Osteoblast (primary cell): ENCODE measurements around the gene HS3ST3B1. TPM values are rescaled to one million over a fixed set of nuclear protein-coding genes. Genes with fewer than 3 reads are reported as not detected.

ENCODE experiments used
- DNase-seq: peaks from one replicate; pipeline ENCODE4 v3.0.0; 2011; ENCODE audit warnings: low spot score, mixed read lengths; ENCODE audit not compliant: insufficient read length; ENCODE audit errors: missing footprints
- H2AFZ ChIP-seq: 2 replicates; pipeline ENCODE4 v1.6.0; 2011; ENCODE audit warnings: mild to moderate bottlenecking, low read length
- H3K27ac ChIP-seq: 2 replicates; pipeline ENCODE4 v1.5.1; 2011; ENCODE audit warnings: mild to moderate bottlenecking, low read depth, low read length, moderate library complexity
- H3K27me3 ChIP-seq: 2 replicates; pipeline ENCODE4 v1.6.0; 2012; ENCODE audit warnings: mild to moderate bottlenecking, control low read depth, inconsistent platforms, low read length, moderate library complexity; ENCODE audit not compliant: insufficient read depth
- H3K36me3 ChIP-seq: 2 replicates; pipeline ENCODE4 v1.5.1; 2011; ENCODE audit warnings: mild to moderate bottlenecking, low read length, control low read depth, moderate library complexity; ENCODE audit not compliant: insufficient read depth
- H3K4me1 ChIP-seq: 2 replicates; pipeline ENCODE4 v1.5.1; 2011; ENCODE audit warnings: mild to moderate bottlenecking, low read length, control low read depth, moderate library complexity; ENCODE audit not compliant: insufficient read depth
- H3K4me2 ChIP-seq: 2 replicates; pipeline ENCODE4 v1.6.0; 2011; ENCODE audit warnings: mild to moderate bottlenecking, low read length; ENCODE audit not compliant: insufficient read depth
- H3K4me3 ChIP-seq: fragments of 200-600 bp; sonication (generic); 3 replicates; pipeline ENCODE4 v1.5.1; 2012; ENCODE audit warnings: mild to moderate bottlenecking, low read length, inconsistent platforms; ENCODE audit not compliant: insufficient read depth
- H3K79me2 ChIP-seq: 2 replicates; pipeline ENCODE4 v1.6.0; 2012; ENCODE audit warnings: mild to moderate bottlenecking, low read length, control low read depth, inconsistent platforms; ENCODE audit not compliant: insufficient read depth
- H3K9me3 ChIP-seq: 2 replicates; pipeline ENCODE4 v1.5.1; 2011; ENCODE audit warnings: low read depth, low read length, control low read depth
- H4K20me1 ChIP-seq: 2 replicates; pipeline ENCODE4 v1.6.0; 2012; ENCODE audit warnings: mild to moderate bottlenecking, low read length, control low read depth; ENCODE audit not compliant: insufficient read depth
- CTCF ChIP-seq: IDR thresholded peaks from 2 replicates; pipeline ENCODE4 v1.5.1; 2011; ENCODE audit warnings: mild to moderate bottlenecking, low read depth, low read length, moderate library complexity; ENCODE audit errors: extremely low read depth
- total RNA-seq: library from RNA; depleted of rRNA; stranded (reverse); fragments of >200 nt; gene quantifications from 2 replicates; pipeline ENCODE4 v1.2.3, GENCODE V29; 2012

HS3ST3B1 gene
- total RNA-seq, 1 donor: 13.4 TPM

- DNase-seq: no peak
- no peaks in the 10 kb centered on the region for H3K4me1 ChIP-seq
- TF ChIP-seq CTCF: no peak
Observed at GRCh38 chr17:14270508-14270907, 30.4 kb upstream of the HS3ST3B1 start.

DNA sequence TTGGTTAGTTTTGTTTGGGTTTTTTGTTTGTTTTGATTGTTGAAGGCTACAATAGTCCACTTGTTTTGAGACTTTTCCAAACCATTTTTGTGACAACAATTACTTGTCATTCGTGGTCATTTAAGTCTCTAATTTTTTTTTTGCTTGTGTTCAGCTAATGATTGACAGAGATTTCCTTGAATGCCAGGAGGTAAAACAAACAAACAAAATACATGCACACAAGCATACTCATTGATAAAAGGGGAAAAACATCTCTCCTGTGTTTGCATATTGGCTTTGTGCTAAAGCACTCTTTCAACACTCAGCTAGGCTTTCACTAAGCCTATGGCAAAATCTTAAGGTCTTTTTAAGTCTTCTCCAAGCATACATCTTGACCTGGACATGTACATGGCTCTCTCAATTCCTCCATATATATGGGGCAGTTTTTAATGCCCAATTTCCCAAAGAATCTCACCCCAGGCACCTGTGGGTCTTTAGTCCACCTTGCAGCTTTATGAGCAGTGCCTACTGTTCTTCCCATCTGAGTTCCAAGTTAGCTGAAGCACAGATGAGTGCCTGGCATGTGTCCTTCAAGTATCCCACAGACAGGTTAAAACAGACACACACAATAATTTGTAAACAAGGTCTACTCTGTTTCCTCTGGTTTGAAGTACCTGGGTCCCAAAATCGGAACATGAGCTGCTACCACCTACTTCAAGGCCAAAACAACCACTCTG, 24.2 kb upstream of the HS3ST3B1 start:
- TF ChIP-seq CTCF: no peak

More at GRCh38 chr17:14270508-14270907, 30.4 kb upstream of the HS3ST3B1 start:
- Histone ChIP-seq H3K9me3 (no peaks in the 10 kb centered on the region), H3K36me3 (no peaks in the 10 kb centered on the region), H3K79me2 (no peaks in the 10 kb centered on the region), H2AFZ (no peak overlapping the region), H3K27ac (no peak overlapping the region), H3K27me3 (peaks cover 8% of the 10 kb centered on the region), H3K4me2 (no peak overlapping the region), H3K4me3 (no peak overlapping the region), H4K20me1 (no peaks in the 10 kb centered on the region)

GRCh38 chr17:14281530-14281929, 19.4 kb upstream of the HS3ST3B1 start:
- Histone ChIP-seq H3K27me3 (peaks cover 21% of the 10 kb centered on the region), H2AFZ (no peak overlapping the region), H3K4me3 (no peak overlapping the region), H3K4me2 (no peak overlapping the region), H3K27ac (no peak overlapping the region), H3K36me3 (no peaks in the 10 kb centered on the region), H3K9me3 (no peaks in the 10 kb centered on the region), H3K79me2 (no peaks in the 10 kb centered on the region), H3K4me1 (no peaks in the 10 kb centered on the region), H4K20me1 (no peaks in the 10 kb centered on the region)
- no peak for DNase-seq
- TF ChIP-seq CTCF: no peak

More for the DNA sequence above, 24.2 kb upstream of the HS3ST3B1 start:
- no peaks in the 10 kb centered on the region for H3K36me3 ChIP-seq
- H2AFZ ChIP-seq: no peak overlapping the region
- no peak overlapping the region for H3K27ac ChIP-seq
- no peak for DNase-seq
- peaks cover 10% of the 10 kb centered on the region for H3K27me3 ChIP-seq
- H3K9me3 ChIP-seq: no peaks in the 10 kb centered on the region
- H3K4me1 ChIP-seq: no peaks in the 10 kb centered on the region
- H3K79me2 ChIP-seq: no peaks in the 10 kb centered on the region
- H3K4me3 ChIP-seq: no peak overlapping the region
- H4K20me1 ChIP-seq: no peaks in the 10 kb centered on the region
- H3K4me2 ChIP-seq: no peak overlapping the region

- no peak overlapping the region for H2AFZ ChIP-seq
- H3K79me2 ChIP-seq: no peaks in the 10 kb centered on the region
- no peak overlapping the region for H3K4me3 ChIP-seq
- no peak overlapping the region for H3K4me2 ChIP-seq
- no peaks in the 10 kb centered on the region for H3K4me1 ChIP-seq
- H3K27me3 ChIP-seq: peaks cover 15% of the 10 kb centered on the region
- DNase-seq: no peak
- H4K20me1 ChIP-seq: no peaks in the 10 kb centered on the region
- no peak for TF ChIP-seq CTCF
- H3K9me3 ChIP-seq: no peaks in the 10 kb centered on the region
- no peaks in the 10 kb centered on the region for H3K36me3 ChIP-seq
- H3K27ac ChIP-seq: no peak overlapping the region
Observed at GRCh38 chr17:14282726-14283125, 18.2 kb upstream of the HS3ST3B1 start.
